ENCODE results near the gene KRTAP10-12. TPM values are rescaled to one million over a fixed set of nuclear protein-coding genes. Genes with fewer than 3 reads are reported as not detected.

KRTAP10-12 gene
- total and polyA plus RNA-seq, 2 of the 13 experiments (the other 11 are each of a cell fraction or from before 2014, with no cell fraction given) = not detected

DNA sequence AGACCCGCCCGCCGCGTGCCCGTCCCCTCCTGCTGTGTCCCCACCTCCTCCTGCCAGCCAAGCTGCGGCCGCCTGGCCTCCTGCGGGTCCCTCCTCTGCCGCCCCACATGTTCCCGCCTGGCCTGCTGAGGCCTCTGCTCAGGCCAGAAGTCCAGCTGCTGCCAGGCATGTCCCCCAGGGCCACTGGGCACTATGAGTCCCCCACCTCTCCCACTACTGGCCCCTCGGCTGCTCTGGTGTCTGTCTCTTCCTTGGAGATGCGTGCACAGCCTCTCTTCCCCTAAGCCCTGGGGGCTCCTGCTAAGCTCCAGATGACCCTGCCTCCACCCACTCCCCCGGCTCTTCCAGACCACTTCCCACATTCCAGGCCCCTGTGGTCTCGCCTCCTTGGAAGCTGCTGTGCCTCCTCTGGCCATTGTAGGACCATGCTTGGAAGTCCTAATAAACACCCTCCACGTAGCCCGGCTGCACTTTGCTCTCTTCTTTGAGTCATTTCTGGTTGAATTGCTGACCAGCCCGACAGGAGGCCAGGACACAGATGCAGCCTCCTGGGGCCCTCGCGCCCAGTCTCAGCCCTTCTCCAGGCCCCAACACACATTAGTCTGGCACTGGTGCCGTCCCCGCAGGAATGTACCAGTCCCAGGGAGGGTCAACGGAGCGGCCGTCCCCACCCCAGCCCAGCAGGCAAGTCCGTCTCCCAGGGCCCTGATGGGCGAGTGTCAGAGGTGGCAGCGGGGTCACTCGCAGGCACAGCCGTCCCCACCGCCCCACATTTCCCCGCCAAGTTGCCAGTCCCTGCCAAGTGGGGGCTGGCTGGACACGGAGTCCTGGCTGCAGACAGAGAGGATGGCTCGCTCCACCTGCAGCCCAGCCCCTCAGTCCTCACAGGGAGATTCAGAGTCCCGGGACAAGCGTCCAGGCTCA lies 1.1 kb downstream of the KRTAP10-12 start (continued):
- TF ChIP-seq, protein P1, sequence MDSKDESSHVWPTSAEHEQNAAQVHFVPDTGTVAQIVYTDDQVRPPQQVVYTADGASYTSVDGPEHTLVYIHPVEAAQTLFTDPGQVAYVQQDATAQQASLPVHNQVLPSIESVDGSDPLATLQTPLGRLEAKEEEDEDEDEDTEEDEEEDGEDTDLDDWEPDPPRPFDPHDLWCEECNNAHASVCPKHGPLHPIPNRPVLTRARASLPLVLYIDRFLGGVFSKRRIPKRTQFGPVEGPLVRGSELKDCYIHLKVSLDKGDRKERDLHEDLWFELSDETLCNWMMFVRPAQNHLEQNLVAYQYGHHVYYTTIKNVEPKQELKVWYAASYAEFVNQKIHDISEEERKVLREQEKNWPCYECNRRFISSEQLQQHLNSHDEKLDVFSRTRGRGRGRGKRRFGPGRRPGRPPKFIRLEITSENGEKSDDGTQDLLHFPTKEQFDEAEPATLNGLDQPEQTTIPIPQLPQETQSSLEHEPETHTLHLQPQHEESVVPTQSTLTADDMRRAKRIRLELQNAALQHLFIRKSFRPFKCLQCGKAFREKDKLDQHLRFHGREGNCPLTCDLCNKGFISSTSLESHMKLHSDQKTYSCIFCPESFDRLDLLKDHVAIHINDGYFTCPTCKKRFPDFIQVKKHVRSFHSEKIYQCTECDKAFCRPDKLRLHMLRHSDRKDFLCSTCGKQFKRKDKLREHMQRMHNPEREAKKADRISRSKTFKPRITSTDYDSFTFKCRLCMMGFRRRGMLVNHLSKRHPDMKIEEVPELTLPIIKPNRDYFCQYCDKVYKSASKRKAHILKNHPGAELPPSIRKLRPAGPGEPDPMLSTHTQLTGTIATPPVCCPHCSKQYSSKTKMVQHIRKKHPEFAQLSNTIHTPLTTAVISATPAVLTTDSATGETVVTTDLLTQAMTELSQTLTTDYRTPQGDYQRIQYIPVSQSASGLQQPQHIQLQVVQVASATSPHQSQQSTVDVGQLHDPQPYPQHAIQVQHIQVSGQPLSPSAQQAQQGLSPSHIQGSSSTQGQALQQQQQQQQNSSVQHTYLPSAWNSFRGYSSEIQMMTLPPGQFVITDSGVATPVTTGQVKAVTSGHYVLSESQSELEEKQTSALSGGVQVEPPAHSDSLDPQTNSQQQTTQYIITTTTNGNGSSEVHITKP (CRISPR knock-in tag; IDR thresholded peaks at IDR 0.05; ENCODE audit: low read depth) = peak; percentile 82; the same call in 1 of the 2 replicates
- TF ChIP-seq, protein P2, sequence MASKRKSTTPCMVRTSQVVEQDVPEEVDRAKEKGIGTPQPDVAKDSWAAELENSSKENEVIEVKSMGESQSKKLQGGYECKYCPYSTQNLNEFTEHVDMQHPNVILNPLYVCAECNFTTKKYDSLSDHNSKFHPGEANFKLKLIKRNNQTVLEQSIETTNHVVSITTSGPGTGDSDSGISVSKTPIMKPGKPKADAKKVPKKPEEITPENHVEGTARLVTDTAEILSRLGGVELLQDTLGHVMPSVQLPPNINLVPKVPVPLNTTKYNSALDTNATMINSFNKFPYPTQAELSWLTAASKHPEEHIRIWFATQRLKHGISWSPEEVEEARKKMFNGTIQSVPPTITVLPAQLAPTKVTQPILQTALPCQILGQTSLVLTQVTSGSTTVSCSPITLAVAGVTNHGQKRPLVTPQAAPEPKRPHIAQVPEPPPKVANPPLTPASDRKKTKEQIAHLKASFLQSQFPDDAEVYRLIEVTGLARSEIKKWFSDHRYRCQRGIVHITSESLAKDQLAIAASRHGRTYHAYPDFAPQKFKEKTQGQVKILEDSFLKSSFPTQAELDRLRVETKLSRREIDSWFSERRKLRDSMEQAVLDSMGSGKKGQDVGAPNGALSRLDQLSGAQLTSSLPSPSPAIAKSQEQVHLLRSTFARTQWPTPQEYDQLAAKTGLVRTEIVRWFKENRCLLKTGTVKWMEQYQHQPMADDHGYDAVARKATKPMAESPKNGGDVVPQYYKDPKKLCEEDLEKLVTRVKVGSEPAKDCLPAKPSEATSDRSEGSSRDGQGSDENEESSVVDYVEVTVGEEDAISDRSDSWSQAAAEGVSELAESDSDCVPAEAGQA (IDR thresholded peaks at IDR 0.05; ENCODE audit: low read depth) = no peak
- TF ChIP-seq, protein P2 (CRISPR knock-in tag; IDR thresholded peaks at IDR 0.05; ENCODE audit: borderline replicate concordance) = no peak
- TF ChIP-seq, protein P3, sequence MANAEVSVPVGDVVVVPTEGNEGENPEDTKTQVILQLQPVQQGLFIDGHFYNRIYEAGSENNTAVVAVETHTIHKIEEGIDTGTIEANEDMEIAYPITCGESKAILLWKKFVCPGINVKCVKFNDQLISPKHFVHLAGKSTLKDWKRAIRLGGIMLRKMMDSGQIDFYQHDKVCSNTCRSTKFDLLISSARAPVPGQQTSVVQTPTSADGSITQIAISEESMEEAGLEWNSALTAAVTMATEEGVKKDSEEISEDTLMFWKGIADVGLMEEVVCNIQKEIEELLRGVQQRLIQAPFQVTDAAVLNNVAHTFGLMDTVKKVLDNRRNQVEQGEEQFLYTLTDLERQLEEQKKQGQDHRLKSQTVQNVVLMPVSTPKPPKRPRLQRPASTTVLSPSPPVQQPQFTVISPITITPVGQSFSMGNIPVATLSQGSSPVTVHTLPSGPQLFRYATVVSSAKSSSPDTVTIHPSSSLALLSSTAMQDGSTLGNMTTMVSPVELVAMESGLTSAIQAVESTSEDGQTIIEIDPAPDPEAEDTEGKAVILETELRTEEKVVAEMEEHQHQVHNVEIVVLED (CRISPR knock-in tag; IDR thresholded peaks at IDR 0.05; ENCODE audit: borderline replicate concordance) = no peak; the same call in 1 of the 2 replicates
- TF ChIP-seq HOXA3 (CRISPR knock-in tag; IDR thresholded peaks at IDR 0.05) (peak; percentile 32; the same call in 1 of the 2 replicates), ZSCAN25 (CRISPR knock-in tag; IDR thresholded peaks at IDR 0.05) (peak; percentile 57; the same call in 1 of the 2 replicates), ZNF350 (CRISPR knock-in tag; IDR thresholded peaks at IDR 0.05; ENCODE audit: borderline replicate concordance, low read depth) (peak; percentile 48; the same call in 1 of the 2 replicates), ZC3H13 (CRISPR knock-in tag; IDR thresholded peaks at IDR 0.05) (peak; percentile 48; the same call in 1 of the 2 replicates), ZMAT3 (CRISPR knock-in tag; conservative IDR thresholded peaks at IDR 0.05) (peak; percentile 64; the same call in 1 of the 2 replicates), XRCC5 (optimal IDR thresholded peaks at IDR 0.05; ENCODE audit: low read length) (no peak)
- TF ChIP-seq, protein P4, sequence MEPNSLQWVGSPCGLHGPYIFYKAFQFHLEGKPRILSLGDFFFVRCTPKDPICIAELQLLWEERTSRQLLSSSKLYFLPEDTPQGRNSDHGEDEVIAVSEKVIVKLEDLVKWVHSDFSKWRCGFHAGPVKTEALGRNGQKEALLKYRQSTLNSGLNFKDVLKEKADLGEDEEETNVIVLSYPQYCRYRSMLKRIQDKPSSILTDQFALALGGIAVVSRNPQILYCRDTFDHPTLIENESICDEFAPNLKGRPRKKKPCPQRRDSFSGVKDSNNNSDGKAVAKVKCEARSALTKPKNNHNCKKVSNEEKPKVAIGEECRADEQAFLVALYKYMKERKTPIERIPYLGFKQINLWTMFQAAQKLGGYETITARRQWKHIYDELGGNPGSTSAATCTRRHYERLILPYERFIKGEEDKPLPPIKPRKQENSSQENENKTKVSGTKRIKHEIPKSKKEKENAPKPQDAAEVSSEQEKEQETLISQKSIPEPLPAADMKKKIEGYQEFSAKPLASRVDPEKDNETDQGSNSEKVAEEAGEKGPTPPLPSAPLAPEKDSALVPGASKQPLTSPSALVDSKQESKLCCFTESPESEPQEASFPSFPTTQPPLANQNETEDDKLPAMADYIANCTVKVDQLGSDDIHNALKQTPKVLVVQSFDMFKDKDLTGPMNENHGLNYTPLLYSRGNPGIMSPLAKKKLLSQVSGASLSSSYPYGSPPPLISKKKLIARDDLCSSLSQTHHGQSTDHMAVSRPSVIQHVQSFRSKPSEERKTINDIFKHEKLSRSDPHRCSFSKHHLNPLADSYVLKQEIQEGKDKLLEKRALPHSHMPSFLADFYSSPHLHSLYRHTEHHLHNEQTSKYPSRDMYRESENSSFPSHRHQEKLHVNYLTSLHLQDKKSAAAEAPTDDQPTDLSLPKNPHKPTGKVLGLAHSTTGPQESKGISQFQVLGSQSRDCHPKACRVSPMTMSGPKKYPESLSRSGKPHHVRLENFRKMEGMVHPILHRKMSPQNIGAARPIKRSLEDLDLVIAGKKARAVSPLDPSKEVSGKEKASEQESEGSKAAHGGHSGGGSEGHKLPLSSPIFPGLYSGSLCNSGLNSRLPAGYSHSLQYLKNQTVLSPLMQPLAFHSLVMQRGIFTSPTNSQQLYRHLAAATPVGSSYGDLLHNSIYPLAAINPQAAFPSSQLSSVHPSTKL (CRISPR knock-in tag; IDR thresholded peaks at IDR 0.05) = peak; percentile 54; the same call in 1 of the 2 replicates
